Mesendoderm (in vitro differentiated cells): ENCODE measurements around the gene MARF1.
"Not testable (repeated sequence)": the region's sequence is repeated elsewhere in the genome, so short reads cannot be mapped to it uniquely, and the experiment has no call there.

ENCODE experiments used
- DNase-seq: peaks from one replicate; pipeline ENCODE4 v3.0.0; 2013
- H2AK5ac ChIP-seq: 2 replicates; pipeline ENCODE4 v1.6.1; 2013; ENCODE audit warnings: low read length, inconsistent platforms
- H2BK120ac ChIP-seq: 2 replicates; pipeline ENCODE4 v1.6.1; 2013; ENCODE audit warnings: low read depth, mild to moderate bottlenecking, low read length, moderate library complexity, mixed read lengths
- H2BK15ac ChIP-seq: replicated peaks from 2 replicates; pipeline ENCODE4 v1.6.1; 2013; ENCODE audit warnings: low read depth, mild to moderate bottlenecking, moderate library complexity
- H2BK5ac ChIP-seq: 2 replicates; pipeline ENCODE4 v1.6.1; 2013; ENCODE audit warnings: low read length, inconsistent platforms
- H3K18ac ChIP-seq: 2 replicates; pipeline ENCODE4 v1.6.1; 2013; ENCODE audit warnings: mild to moderate bottlenecking, low read length, mixed read lengths
- H3K23ac ChIP-seq: one replicate; pipeline ENCODE4 v1.6.1; 2013; ENCODE audit warnings: low read length
- H3K27ac ChIP-seq: 2 replicates; pipeline ENCODE4 v1.5.1; 2013; ENCODE audit warnings: low read depth, mild to moderate bottlenecking, inconsistent platforms, low read length, moderate library complexity
- H3K27me3 ChIP-seq: 2 replicates; pipeline ENCODE4 v1.6.1; 2013; ENCODE audit warnings: low read length, control low read depth, mild to moderate bottlenecking, inconsistent platforms; ENCODE audit not compliant: insufficient read depth, poor library complexity
- H3K36me3 ChIP-seq: 2 replicates; pipeline ENCODE4 v1.6.1; 2013; ENCODE audit warnings: low read length, inconsistent platforms; ENCODE audit not compliant: control insufficient read depth, insufficient read depth
- H3K4ac ChIP-seq: one replicate; pipeline ENCODE4 v1.6.1; 2013; ENCODE audit warnings: low read depth, mild to moderate bottlenecking, low read length, moderate library complexity
- H3K4me1 ChIP-seq: 2 replicates; pipeline ENCODE4 v1.6.1; 2013; ENCODE audit warnings: low read depth, low read length, inconsistent platforms; ENCODE audit not compliant: control insufficient read depth
- H3K4me2 ChIP-seq: 2 replicates; pipeline ENCODE4 v1.6.1; 2013; ENCODE audit warnings: low read length
- H3K4me3 ChIP-seq: 2 replicates; pipeline ENCODE4 v1.5.1; 2013; ENCODE audit warnings: mild to moderate bottlenecking, low read length
- H3K56ac ChIP-seq: one replicate; pipeline ENCODE4 v1.6.1; 2013; ENCODE audit warnings: low read length
- H3K79me1 ChIP-seq: 2 replicates; pipeline ENCODE4 v1.6.1; 2013; ENCODE audit warnings: low read length, inconsistent platforms
- H3K79me2 ChIP-seq: 2 replicates; pipeline ENCODE4 v1.6.1; 2013; ENCODE audit warnings: mild to moderate bottlenecking, low read length; ENCODE audit not compliant: control insufficient read depth, insufficient read depth
- H3K9ac ChIP-seq: 2 replicates; pipeline ENCODE4 v1.6.1; 2013; ENCODE audit warnings: low read length, inconsistent platforms
- H4K5ac ChIP-seq: one replicate; pipeline ENCODE4 v1.6.1; 2013; ENCODE audit warnings: low read length
- H4K8ac ChIP-seq: one replicate; pipeline ENCODE4 v1.6.1; 2013; ENCODE audit warnings: low read depth, mild to moderate bottlenecking, control low read depth, low read length, moderate library complexity
- WGBS: extraction: QIAGEN DNeasy Blood & Tissue Kit; methylation state at CpG from one replicate; pipeline ENCODE4 v1.1.7; 2013; ENCODE audit warnings: low lambda C conversion rate, missing lambda C conversion rate; ENCODE audit not compliant: insufficient coverage; ENCODE audit errors: extremely low coverage; 5-methylcytosine and 5-hydroxymethylcytosine counted together

Gene MARF1

DNA sequence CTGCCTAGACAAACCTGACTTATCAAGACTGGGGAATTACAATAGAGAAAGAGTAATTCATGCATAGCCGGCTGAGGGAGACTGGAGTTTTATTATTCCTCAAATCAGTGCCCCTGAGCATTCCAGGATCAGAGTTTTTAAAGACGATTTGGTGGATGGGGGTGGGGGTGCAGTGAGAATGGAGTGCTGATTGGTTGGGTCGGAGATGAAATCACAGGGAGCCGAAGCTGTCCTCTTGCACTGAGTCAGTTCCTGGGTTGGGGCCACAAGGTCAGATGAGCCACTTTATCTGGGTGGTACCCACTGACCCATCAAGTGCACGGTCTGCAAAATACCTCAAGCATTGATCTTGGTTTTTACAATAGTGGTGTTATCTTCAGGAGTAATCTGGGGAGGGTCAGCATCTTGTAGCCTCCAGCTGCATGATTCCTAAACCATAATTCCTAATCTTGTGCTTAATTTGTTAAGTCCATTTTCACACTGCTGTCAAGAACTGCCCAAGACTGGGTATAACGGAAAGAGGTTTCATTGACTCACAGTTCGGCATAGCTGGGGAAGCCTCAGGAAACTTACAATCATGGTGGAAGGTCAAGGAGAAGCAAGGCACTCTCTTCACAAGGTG is 69.6 kb downstream of the MARF1 start:
- WGBS, result no CpG with 5 or more reads among the region's 7 CpGs
- H3K4me1 ChIP-seq, result no peaks in the 10 kb centered on the region
- H3K23ac ChIP-seq, result no peak overlapping the region
- H3K9ac ChIP-seq, result no peak overlapping the region
- H3K36me3 ChIP-seq, result no peaks in the 10 kb centered on the region
- H3K4me3 ChIP-seq, result no peak overlapping the region
- no peaks in the 10 kb centered on the region for H3K79me1 ChIP-seq
- DNase-seq, result no peak
- no peak overlapping the region for H2BK120ac ChIP-seq
- H2BK5ac ChIP-seq, result no peak overlapping the region
- no peak overlapping the region for H3K56ac ChIP-seq
- H3K27ac ChIP-seq, result no peak overlapping the region
- H3K18ac ChIP-seq, result no peak overlapping the region
- H3K27me3 ChIP-seq, result no peaks in the 10 kb centered on the region
- no peak overlapping the region for H3K4ac ChIP-seq
- no peak overlapping the region for H2AK5ac ChIP-seq
- H2BK15ac ChIP-seq, result no peak overlapping the region
- no peak overlapping the region for H4K8ac ChIP-seq
- no peak overlapping the region for H3K4me2 ChIP-seq
- H3K79me2 ChIP-seq, result no peaks in the 10 kb centered on the region
- no peak overlapping the region for H4K5ac ChIP-seq

DNA sequence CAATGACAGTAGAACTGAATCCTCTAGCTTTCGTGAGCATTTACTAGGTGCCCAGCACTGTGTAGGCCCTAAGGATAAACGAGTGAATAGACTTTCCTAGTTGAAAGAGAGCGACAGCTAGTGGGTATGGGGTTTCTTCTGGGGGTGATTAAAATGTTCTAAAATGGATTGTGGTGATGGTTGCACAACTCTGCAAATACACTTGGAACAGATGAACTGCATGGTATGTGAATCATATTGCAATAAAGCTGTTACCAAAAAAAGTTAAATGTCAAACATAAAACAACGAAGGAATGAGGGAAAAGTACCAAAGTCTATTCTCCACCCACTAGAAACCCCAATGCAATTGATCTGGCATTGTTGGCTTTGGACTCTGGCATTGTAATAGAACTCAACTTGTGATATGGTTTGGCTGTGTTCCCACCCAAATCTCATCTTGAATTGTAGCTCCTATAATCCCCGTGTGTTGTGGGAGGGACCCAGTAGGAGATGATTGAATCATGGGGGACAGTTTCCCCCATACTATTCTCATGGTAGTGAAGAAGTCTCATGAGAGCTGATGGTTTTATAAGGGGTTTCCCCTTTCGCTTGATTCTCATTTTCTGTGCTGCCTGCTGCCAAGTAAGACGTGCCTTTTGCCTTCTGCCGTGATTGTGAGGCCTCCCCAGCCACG is 70.5 kb downstream of the MARF1 start:
- WGBS, result no CpG with 5 or more reads among the region's 9 CpGs
- Histone ChIP-seq H3K27ac (no peak overlapping the region), H3K36me3 (no peaks in the 10 kb centered on the region), H4K5ac (no peak overlapping the region), H2BK120ac (no peak overlapping the region), H3K79me1 (no peaks in the 10 kb centered on the region), H3K27me3 (no peaks in the 10 kb centered on the region), H2AK5ac (no peak overlapping the region), H2BK5ac (no peak overlapping the region), H3K4me3 (no peak overlapping the region), H3K4ac (no peak overlapping the region), H3K4me2 (no peak overlapping the region), H3K23ac (no peak overlapping the region), H3K9ac (no peak overlapping the region), H2BK15ac (no peak overlapping the region), H3K56ac (no peak overlapping the region), H3K18ac (no peak overlapping the region), H3K4me1 (no peaks in the 10 kb centered on the region), H3K79me2 (no peaks in the 10 kb centered on the region), H4K8ac (no peak overlapping the region)
- no peak for DNase-seq

DNA sequence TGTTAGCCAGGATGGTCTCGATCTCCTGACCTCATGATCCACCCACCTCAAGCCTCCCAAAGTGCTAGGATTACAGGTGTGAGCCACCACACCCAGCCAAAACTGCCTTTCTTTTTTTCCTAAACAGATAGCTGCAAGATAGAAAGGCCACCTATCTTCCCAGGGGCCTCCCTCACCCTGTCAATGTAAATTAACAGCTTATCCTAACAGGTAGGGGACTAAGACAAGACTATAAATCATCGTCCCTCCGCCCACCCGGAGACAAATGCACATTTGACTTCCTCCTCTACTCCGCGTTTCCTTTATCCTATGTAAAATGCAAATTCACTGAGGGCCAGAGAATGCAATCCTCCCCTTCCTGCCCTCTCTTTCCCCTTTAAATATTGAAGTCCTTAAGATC is 71.4 kb downstream of the MARF1 start:
- H4K5ac ChIP-seq, result no peak overlapping the region
- H3K27me3 ChIP-seq, result no peaks in the 10 kb centered on the region
- no CpG with 5 or more reads among the region's 6 CpGs for WGBS
- no peak overlapping the region for H3K56ac ChIP-seq
- H3K9ac ChIP-seq, result no peak overlapping the region
- H2BK120ac ChIP-seq, result no peak overlapping the region
- no peak overlapping the region for H3K4ac ChIP-seq
- H3K18ac ChIP-seq, result no peak overlapping the region
- no peak overlapping the region for H3K4me2 ChIP-seq
- H3K79me1 ChIP-seq, result no peaks in the 10 kb centered on the region
- H4K8ac ChIP-seq, result no peak overlapping the region
- H2AK5ac ChIP-seq, result no peak overlapping the region
- H3K4me3 ChIP-seq, result no peak overlapping the region
- no peak overlapping the region for H2BK5ac ChIP-seq
- no peaks in the 10 kb centered on the region for H3K4me1 ChIP-seq
- no peak for DNase-seq
- H3K79me2 ChIP-seq, result no peaks in the 10 kb centered on the region
- H3K36me3 ChIP-seq, result no peaks in the 10 kb centered on the region
- no peak overlapping the region for H3K27ac ChIP-seq
- no peak overlapping the region for H3K23ac ChIP-seq
- no peak overlapping the region for H2BK15ac ChIP-seq

DNA sequence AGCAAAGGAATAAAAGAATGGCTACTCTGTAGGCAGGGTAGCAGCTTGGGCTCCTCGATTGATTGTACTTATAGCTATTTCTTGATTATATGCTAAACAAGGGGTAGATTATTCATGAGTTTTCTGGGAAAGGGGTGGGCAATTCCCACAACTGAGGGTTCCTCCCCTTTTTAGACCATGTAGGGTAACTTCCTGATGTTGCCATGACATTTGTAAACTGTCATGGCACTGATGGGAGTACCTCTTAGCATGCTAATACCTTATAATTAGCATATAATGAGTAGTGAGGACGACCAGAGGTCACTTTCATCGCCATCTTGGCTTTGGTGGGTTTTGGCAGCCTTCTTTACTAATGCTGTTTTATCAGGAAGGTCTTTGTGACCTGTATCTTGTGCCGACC is 72.3 kb downstream of the MARF1 start:
- H3K4me1 ChIP-seq, H3K56ac ChIP-seq, H3K9ac ChIP-seq, H4K8ac ChIP-seq, H3K4ac ChIP-seq, H3K79me1 ChIP-seq, H3K36me3 ChIP-seq, H3K4me3 ChIP-seq, H3K4me2 ChIP-seq, H2AK5ac ChIP-seq, H3K18ac ChIP-seq, H2BK5ac ChIP-seq, H3K27ac ChIP-seq, H2BK120ac ChIP-seq, H3K79me2 ChIP-seq, H3K23ac ChIP-seq, H3K27me3 ChIP-seq, H2BK15ac ChIP-seq, H4K5ac ChIP-seq: not testable (repeated sequence)
- peak; percentile 22 for DNase-seq
- no CpG with 5 or more reads among the region's 4 CpGs for WGBS

DNA sequence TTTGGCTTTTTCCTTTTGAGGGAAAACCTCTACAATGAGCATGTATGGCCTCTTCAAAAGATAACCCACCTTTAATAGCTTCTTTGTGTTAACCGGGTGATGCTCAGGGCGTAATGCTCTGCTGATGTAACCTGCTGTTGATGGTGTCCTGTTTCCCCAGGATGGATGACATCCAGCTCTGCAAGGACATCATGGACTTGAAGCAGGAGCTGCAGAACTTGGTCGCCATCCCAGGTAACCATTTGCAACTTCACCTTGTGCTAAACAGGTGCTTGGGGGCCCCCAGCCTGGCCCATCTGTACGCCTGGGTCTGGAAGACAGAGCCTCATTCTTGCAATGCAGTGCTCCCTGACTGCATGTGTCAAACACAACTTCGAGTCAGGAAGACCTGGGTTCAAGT is 75.1 kb downstream of the MARF1 start:
- no peak overlapping the region for H4K8ac ChIP-seq
- no peak overlapping the region for H2BK15ac ChIP-seq
- no CpG with 5 or more reads among the region's 5 CpGs for WGBS
- no peak for DNase-seq
- H3K27ac ChIP-seq, result no peak overlapping the region
- H3K36me3 ChIP-seq, result no peaks in the 10 kb centered on the region
- H4K5ac ChIP-seq, result no peak overlapping the region
- no peak overlapping the region for H2BK5ac ChIP-seq
- H3K9ac ChIP-seq, result no peak overlapping the region
- H3K18ac ChIP-seq, result no peak overlapping the region
- H3K4me2 ChIP-seq, result no peak overlapping the region
- H3K27me3 ChIP-seq, result no peaks in the 10 kb centered on the region
- H3K56ac ChIP-seq, result no peak overlapping the region
- no peaks in the 10 kb centered on the region for H3K79me2 ChIP-seq
- H3K4me3 ChIP-seq, result no peak overlapping the region
- no peaks in the 10 kb centered on the region for H3K79me1 ChIP-seq
- H3K23ac ChIP-seq, result no peak overlapping the region
- no peaks in the 10 kb centered on the region for H3K4me1 ChIP-seq
- no peak overlapping the region for H2AK5ac ChIP-seq
- H2BK120ac ChIP-seq, result no peak overlapping the region
- no peak overlapping the region for H3K4ac ChIP-seq

DNA sequence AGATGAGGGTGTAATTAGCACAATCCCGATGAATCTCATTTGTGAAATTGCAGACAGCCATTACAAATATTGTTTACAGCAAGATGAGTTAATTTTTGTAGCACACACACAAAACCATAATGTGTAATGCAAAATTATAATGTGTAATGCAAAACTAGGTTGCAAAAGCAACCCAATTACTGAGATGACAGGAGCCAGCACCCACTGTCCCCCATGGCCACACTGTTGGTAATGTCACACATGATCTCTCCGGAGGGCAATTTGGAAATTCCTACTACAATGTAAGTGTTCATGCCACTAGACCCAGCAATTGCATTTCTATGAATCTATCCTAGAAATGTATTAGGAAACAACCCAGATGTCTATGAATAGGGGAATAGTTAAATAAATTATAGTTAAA is 76.9 kb downstream of the MARF1 start:
- H2AK5ac ChIP-seq, result no peak overlapping the region
- H4K8ac ChIP-seq, result no peak overlapping the region
- H3K36me3 ChIP-seq, result no peaks in the 10 kb centered on the region
- no peak overlapping the region for H3K27ac ChIP-seq
- H3K18ac ChIP-seq, result no peak overlapping the region
- no peak overlapping the region for H3K56ac ChIP-seq
- H3K23ac ChIP-seq, result no peak overlapping the region
- no CpG with 5 or more reads among the region's 2 CpGs for WGBS
- no peak overlapping the region for H3K9ac ChIP-seq
- H2BK120ac ChIP-seq, result no peak overlapping the region
- H3K4ac ChIP-seq, result no peak overlapping the region
- H3K4me2 ChIP-seq, result no peak overlapping the region
- no peaks in the 10 kb centered on the region for H3K79me1 ChIP-seq
- H4K5ac ChIP-seq, result no peak overlapping the region
- no peak overlapping the region for H2BK15ac ChIP-seq
- no peak overlapping the region for H2BK5ac ChIP-seq
- no peaks in the 10 kb centered on the region for H3K4me1 ChIP-seq
- no peak overlapping the region for H3K4me3 ChIP-seq
- H3K79me2 ChIP-seq, result no peaks in the 10 kb centered on the region
- no peaks in the 10 kb centered on the region for H3K27me3 ChIP-seq
- DNase-seq, result no peak
